ENCODE results near the gene SHMT2. TPM values are rescaled to one million over a fixed set of nuclear protein-coding genes. Genes with fewer than 3 reads are reported as not detected.

SHMT2 gene
- total and polyA plus RNA-seq, 9 of the 15 experiments (the other 6 are each of a cell fraction or from before 2014, with no cell fraction given) = 46.1 to 319 (median 115) TPM

DNA sequence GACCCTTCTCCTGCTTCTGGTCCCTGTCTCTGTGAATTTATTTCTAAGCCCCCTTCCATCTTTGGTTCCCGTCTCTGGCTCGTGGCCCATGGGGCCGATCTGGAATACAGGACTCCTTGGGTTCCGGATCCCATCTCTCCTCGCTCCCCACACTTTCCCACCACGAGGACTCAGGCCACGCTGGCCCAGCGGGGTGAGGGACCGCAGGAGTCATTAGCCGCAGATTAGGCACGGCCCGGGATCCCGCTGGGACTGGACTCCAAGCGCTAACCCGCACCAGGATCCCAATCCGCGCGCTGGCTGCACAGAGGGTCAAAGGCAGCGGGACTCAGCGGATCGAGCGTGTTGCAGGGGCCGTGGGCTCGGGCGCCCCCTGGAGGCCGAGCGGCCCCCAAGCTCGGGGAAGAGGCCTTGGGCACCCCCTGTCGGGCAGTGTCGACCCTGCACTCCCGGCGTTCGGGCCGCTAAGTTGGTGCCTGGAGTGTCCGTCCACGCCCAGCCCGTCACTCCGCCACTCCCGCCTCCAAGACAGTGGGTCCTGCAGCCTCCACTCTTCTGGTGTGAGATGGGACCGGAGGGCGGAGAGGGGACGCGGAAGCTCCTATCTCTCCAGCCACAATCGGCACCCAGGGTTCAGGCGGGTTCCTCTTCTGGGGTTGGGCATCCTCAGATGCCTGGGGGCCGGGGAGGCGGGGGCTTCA, 9.5 kb downstream of the SHMT2 start (continued):
- TF ChIP-seq, protein P1, sequence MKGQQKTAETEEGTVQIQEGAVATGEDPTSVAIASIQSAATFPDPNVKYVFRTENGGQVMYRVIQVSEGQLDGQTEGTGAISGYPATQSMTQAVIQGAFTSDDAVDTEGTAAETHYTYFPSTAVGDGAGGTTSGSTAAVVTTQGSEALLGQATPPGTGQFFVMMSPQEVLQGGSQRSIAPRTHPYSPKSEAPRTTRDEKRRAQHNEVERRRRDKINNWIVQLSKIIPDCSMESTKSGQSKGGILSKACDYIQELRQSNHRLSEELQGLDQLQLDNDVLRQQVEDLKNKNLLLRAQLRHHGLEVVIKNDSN (CRISPR knock-in tag; IDR thresholded peaks at IDR 0.05) = peak; percentile 49; the same call in 1 of the 2 replicates
- TF ChIP-seq, protein P2, sequence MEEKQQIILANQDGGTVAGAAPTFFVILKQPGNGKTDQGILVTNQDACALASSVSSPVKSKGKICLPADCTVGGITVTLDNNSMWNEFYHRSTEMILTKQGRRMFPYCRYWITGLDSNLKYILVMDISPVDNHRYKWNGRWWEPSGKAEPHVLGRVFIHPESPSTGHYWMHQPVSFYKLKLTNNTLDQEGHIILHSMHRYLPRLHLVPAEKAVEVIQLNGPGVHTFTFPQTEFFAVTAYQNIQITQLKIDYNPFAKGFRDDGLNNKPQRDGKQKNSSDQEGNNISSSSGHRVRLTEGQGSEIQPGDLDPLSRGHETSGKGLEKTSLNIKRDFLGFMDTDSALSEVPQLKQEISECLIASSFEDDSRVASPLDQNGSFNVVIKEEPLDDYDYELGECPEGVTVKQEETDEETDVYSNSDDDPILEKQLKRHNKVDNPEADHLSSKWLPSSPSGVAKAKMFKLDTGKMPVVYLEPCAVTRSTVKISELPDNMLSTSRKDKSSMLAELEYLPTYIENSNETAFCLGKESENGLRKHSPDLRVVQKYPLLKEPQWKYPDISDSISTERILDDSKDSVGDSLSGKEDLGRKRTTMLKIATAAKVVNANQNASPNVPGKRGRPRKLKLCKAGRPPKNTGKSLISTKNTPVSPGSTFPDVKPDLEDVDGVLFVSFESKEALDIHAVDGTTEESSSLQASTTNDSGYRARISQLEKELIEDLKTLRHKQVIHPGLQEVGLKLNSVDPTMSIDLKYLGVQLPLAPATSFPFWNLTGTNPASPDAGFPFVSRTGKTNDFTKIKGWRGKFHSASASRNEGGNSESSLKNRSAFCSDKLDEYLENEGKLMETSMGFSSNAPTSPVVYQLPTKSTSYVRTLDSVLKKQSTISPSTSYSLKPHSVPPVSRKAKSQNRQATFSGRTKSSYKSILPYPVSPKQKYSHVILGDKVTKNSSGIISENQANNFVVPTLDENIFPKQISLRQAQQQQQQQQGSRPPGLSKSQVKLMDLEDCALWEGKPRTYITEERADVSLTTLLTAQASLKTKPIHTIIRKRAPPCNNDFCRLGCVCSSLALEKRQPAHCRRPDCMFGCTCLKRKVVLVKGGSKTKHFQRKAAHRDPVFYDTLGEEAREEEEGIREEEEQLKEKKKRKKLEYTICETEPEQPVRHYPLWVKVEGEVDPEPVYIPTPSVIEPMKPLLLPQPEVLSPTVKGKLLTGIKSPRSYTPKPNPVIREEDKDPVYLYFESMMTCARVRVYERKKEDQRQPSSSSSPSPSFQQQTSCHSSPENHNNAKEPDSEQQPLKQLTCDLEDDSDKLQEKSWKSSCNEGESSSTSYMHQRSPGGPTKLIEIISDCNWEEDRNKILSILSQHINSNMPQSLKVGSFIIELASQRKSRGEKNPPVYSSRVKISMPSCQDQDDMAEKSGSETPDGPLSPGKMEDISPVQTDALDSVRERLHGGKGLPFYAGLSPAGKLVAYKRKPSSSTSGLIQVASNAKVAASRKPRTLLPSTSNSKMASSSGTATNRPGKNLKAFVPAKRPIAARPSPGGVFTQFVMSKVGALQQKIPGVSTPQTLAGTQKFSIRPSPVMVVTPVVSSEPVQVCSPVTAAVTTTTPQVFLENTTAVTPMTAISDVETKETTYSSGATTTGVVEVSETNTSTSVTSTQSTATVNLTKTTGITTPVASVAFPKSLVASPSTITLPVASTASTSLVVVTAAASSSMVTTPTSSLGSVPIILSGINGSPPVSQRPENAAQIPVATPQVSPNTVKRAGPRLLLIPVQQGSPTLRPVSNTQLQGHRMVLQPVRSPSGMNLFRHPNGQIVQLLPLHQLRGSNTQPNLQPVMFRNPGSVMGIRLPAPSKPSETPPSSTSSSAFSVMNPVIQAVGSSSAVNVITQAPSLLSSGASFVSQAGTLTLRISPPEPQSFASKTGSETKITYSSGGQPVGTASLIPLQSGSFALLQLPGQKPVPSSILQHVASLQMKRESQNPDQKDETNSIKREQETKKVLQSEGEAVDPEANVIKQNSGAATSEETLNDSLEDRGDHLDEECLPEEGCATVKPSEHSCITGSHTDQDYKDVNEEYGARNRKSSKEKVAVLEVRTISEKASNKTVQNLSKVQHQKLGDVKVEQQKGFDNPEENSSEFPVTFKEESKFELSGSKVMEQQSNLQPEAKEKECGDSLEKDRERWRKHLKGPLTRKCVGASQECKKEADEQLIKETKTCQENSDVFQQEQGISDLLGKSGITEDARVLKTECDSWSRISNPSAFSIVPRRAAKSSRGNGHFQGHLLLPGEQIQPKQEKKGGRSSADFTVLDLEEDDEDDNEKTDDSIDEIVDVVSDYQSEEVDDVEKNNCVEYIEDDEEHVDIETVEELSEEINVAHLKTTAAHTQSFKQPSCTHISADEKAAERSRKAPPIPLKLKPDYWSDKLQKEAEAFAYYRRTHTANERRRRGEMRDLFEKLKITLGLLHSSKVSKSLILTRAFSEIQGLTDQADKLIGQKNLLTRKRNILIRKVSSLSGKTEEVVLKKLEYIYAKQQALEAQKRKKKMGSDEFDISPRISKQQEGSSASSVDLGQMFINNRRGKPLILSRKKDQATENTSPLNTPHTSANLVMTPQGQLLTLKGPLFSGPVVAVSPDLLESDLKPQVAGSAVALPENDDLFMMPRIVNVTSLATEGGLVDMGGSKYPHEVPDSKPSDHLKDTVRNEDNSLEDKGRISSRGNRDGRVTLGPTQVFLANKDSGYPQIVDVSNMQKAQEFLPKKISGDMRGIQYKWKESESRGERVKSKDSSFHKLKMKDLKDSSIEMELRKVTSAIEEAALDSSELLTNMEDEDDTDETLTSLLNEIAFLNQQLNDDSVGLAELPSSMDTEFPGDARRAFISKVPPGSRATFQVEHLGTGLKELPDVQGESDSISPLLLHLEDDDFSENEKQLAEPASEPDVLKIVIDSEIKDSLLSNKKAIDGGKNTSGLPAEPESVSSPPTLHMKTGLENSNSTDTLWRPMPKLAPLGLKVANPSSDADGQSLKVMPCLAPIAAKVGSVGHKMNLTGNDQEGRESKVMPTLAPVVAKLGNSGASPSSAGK (IDR thresholded peaks at IDR 0.05) = peak; percentile 59
- TF ChIP-seq, protein P3, sequence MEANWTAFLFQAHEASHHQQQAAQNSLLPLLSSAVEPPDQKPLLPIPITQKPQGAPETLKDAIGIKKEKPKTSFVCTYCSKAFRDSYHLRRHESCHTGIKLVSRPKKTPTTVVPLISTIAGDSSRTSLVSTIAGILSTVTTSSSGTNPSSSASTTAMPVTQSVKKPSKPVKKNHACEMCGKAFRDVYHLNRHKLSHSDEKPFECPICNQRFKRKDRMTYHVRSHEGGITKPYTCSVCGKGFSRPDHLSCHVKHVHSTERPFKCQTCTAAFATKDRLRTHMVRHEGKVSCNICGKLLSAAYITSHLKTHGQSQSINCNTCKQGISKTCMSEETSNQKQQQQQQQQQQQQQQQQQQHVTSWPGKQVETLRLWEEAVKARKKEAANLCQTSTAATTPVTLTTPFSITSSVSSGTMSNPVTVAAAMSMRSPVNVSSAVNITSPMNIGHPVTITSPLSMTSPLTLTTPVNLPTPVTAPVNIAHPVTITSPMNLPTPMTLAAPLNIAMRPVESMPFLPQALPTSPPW (CRISPR knock-in tag; IDR thresholded peaks at IDR 0.05) = peak; percentile 30; the same call in 1 of the 2 replicates
- TF ChIP-seq NR2C1 (IDR thresholded peaks at IDR 0.05) = peak; percentile 46
- peak; percentile 47; the same call in 1 of the 2 replicates for TF ChIP-seq NR2C1 (tag; IDR thresholded peaks at IDR 0.05)
- TF ChIP-seq HDGF (IDR thresholded peaks at IDR 0.05) = peak; percentile 73; the same call in 1 of the 2 replicates
- TF ChIP-seq, protein P4, sequence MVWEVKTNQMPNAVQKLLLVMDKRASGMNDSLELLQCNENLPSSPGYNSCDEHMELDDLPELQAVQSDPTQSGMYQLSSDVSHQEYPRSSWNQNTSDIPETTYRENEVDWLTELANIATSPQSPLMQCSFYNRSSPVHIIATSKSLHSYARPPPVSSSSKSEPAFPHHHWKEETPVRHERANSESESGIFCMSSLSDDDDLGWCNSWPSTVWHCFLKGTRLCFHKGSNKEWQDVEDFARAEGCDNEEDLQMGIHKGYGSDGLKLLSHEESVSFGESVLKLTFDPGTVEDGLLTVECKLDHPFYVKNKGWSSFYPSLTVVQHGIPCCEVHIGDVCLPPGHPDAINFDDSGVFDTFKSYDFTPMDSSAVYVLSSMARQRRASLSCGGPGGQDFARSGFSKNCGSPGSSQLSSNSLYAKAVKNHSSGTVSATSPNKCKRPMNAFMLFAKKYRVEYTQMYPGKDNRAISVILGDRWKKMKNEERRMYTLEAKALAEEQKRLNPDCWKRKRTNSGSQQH (CRISPR knock-in tag; IDR thresholded peaks at IDR 0.05) = 0 out of 2 replicates have a peak, but pooled peaks have one; percentile 16
- TF ChIP-seq, protein P5, sequence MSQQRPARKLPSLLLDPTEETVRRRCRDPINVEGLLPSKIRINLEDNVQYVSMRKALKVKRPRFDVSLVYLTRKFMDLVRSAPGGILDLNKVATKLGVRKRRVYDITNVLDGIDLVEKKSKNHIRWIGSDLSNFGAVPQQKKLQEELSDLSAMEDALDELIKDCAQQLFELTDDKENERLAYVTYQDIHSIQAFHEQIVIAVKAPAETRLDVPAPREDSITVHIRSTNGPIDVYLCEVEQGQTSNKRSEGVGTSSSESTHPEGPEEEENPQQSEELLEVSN (IDR thresholded peaks at IDR 0.05; ENCODE audit: borderline replicate concordance in 1 of 2, extremely low read depth in 1 of 2, insufficient read depth in 1 of 2, insufficient read length in 1 of 2, low read depth in 1 of 2, low read length in 1 of 2, poor library complexity in 1 of 2, severe bottlenecking in 1 of 2) = peak; percentile 46 to 60

Measured in K562 (cell line).